Measurements from ENCODE around the gene EVPL.
A peak's percentile ranks its signal among the peaks of the same experiment; 100 is the strongest.

EVPL gene

DNA sequence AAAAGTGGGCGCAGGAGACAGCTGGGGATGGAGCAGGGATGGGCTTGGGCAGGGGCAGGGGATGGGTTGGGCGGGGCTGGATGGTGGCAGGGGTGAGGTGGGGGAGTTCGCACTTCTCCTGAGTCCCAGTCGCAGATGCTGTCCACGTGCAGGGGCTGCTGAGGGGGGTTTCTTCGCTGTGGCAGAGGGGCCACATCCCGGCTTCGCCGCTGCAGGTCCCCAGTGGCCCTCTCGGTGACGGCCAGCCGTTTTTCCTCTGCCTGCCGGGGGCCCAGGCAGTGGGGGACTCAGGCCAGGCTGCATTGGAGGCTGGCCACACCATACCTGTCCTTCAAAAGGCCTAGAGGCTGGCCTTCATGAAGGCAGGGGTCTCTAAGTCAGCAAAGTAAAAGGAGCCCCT lies 8.3 kb downstream of the EVPL start:
- DNase-seq (ENCODE audit: low read depth in 1 of 2, low spot score in 1 of 2): no peak

DNA sequence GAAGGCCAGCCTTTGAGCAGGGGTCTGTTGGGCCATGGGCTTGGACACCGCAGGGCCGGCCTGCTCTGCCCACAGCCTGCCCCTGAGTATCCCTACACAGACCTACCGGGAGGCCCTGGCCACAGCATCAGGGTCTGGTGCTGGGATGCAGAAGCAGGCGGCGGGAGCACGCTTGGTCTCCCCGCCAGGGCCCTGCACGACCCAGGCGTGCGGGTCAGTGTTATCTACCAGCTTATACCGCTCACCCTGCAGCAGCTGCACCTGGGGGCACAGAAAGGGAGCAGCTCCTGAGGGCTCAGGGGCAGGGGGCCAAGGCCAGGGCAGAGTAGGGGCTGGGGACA lies 8.8 kb downstream of the EVPL start:
- DNase-seq (ENCODE audit: low read depth in 1 of 2, low spot score in 1 of 2): no peak

DNA sequence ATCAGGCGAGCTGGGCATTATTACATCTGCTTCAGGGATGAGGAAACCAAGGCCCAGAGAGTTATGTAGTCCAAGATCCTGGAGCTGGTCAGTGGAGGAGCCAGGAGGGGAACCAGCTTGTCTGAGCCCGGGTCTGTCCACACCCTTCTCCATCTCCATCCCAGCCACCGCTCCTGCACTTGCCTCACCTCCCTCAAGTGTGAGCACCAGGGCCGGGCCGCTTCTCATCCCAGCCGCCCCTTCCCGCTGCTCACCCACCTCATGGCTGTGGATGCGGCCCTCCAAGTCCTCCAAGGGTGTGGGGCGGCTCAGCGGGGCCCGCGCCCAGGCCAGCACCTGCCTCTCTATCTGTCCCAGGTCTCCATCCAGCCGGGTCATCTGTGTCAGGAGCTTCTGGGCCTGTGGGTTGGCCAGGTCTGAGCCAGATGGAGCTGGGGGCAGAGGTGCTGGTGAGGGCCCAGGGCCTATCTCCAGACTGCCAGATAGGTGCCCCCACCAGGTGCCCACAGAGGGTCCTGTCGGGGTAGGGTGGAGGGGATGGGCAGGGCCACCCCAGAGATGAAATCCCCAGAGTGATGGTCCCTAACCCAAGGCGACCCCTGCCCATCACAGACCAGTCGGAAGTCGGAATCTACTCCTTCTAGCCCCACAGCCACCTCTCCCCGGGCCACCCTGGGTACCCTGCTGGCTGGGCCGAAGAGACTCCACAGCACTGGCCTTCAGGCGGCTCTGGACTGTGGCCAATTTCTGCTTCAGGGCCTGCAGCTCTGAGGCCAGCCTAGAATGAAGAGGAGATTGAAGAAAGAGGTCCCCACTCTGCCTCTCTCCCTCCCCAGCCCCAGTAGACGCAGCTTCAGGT lies 9.4 kb downstream of the EVPL start:
- no peak for DNase-seq (ENCODE audit: low read depth in 1 of 2, low spot score in 1 of 2)

DNA sequence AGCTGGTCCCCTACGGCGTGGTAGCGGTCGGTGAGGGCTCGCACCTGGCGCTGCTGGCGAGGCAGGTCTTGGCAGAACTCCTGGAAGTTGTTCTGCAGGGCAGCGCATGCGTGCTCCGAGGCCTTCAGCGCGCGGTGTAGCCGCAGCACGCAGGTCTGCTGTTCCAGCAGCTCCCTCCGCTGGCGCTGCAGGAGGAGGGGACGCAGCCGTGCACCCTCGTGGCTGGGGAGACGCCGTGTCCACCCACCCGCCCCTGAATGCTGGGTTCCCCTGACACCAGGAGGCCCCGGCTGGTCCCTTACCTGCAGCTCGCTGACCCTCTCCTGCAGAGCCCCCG lies 12.2 kb downstream of the EVPL start:
- no peak for DNase-seq (ENCODE audit: low read depth in 1 of 2, low spot score in 1 of 2)

DNA sequence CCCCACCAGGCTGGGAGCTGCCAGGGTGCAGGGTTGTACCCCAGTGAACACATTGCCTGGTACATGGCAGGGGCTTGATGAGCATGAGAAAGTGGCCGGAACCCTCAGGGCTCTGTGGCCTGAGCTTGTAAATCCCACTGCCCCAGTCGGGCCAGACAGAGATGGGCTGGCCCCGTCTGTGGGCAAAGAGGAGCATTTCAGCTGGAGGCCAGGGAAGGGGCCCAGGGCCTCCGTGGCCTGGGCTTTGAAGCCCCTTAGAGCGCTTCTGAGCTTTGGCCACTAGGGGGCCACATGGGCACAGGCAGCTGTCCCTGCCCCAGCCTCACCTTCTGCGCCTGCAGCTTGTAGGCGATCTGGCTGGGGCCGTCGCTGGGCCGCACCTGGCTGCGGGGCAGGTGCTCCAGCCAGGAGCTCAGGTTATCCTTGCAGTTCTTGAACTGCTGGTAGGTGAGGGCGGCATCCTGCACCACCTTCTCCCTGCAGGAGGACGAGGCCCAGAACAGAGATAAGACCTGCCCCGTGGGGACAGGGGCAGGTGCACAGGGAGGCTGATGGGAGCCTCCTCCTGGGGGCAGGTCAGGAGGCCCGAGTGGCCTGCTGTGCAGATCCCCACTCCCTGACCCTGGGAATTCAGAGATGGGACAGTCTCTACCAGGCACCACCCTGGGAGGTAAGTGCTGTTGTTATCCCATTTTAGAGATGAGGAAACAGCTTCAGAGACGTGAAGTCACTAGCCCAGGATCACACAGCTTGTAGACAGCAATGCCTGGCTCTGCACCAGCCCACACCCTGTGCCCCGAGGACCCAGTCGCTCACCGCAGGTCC lies 12.8 kb downstream of the EVPL start:
- DNase-seq (ENCODE audit: low read depth in 1 of 2, low spot score in 1 of 2): peak; percentile 45 to 64

DNA sequence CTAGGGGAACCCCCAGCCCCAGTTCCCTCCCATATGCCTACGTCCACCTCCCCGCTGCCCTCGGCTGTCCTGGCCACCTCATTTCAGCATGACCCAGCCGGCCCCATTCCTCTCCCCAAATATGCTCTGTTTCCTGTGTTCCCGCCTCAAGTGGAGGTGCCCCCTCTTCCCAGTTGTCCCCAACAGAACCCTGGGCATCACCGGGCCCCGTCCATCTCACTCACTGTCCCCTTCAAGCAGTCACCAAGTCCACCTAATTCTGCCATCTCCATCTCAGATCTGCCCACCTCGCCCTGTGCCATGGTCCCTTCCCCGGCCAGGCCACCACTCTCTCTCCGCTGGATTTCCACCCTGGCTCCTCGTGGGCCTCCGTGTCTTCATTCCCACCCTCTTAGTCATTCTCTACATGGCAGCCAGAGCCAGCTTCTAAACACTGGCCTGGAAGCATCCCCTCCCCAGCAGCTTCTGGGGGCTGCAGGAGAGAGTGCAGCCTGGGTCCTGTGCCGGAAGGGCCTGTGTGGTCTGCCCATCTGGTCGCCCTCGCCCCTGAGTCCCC lies 13.7 kb downstream of the EVPL start:
- DNase-seq (ENCODE audit: low read depth in 1 of 2, low spot score in 1 of 2): no peak

DNA sequence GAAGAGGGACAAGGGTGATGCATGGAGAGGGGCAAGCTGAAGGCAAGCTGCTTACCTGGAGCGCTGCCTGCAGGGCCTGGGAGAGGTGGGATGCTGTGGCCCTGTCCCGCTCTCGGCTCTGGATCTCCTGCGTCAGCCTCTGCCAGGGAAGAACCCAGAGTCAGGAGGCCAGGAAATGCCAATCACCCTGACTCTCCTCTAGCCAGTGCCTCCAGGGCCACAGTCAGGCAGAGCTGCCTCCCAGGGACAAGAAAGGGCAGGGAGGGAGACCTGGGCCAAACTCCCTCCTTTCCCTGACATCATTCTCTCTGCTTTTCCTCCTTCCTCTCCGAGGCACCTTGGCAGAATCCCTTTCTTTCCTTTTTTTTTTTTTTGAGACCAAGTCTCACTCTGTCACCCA lies 15.2 kb downstream of the EVPL start:
- no peak for DNase-seq (ENCODE audit: low read depth in 1 of 2, low spot score in 1 of 2)

DNA sequence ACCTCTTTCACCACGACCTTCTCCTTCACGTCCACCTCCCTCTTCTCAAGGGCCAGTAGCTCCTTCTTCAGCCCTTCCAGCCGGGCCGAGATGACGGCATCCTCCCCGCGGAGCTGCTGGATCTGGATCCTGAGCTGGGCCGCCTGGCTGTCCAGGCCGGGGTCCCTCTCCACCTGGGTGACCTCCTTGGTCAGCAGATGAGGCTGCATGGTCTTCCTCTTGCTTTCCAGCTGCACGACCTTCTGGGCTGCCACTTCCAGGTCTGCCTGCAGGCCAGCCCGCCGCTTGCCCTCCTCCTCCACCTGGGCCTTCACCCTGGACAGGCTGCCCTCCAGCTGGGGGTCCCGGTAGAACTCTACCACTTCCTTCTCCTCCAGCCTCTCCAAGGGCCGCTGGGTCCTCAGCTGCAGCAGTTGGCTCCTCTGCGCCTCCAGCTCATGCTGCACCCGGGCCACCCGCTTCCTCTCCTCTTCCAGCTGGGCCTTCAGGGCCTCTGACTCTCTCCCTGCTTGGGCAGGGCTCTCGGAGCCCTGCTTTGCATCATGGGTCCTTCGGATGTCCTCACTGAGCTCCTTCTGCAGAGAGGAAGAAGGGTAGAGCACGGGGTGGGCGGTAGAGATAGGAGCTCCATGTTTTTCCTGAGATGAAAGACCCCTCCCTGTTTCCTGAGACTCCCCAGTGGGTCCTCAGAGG lies 17.0 kb downstream of the EVPL start:
- DNase-seq (ENCODE audit: low read depth in 1 of 2, low spot score in 1 of 2): no peak

DNA sequence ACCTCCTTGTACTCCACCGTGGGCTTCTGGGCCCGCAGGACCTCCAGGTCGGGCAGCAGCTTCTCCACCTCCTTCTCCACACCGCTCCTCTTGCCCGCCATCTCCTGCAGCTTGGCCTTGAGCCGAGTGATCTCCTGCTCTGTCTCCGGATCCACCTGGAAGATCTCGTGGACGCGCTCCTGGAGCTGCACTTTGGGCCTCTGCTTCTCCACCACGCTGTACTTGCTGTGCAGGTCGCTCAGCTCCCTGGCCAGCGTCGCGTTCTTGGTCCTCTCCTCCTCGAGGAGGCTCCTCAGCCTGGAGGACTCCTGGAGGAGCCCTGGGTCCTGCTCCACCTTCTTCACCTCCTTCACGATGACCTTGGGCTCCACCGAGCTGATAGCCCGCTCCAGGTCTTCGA lies 17.7 kb downstream of the EVPL start:
- no peak for DNase-seq (ENCODE audit: low read depth in 1 of 2, low spot score in 1 of 2)

DNA sequence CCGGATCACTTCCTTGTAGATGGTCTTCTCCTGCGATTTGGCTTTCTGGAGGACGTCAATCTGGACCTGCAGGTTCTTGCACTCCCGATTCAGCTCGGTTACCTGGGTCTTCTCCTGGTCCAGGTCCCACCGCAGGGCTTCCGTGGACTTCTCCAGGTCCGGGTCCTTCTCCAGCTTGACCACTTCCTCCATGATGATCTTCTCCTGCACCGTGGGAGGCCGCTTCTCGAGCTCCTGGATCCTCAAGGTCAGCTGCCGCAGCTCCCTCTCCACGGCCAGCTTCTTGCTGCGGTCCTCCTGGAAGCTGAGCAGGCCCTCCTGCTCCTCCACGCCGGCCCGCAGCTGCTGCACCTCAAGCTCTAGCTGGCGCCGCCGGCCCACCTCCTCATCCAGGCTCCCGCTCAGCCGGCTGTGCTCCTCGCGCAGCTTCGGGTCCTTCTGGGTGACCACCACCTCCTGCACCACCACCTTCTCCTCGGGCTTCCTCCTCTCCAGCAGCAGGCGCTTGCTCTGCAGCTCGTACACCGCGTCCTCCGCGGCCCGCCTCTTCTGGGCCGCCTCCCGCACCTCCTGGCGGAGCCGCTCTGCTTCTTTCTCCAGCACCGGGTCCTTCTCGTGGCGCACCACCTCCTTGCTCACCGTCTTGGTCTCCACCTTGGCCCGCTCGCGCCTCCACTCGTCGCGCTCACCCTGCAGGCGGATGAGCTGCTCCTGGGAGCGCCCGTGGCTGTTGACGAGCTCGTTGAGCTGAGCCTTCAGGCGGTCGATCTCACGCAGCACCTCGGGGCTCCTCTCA lies 18.3 kb downstream of the EVPL start:
- DNase-seq (ENCODE audit: low read depth in 1 of 2, low spot score in 1 of 2): no peak

DNA sequence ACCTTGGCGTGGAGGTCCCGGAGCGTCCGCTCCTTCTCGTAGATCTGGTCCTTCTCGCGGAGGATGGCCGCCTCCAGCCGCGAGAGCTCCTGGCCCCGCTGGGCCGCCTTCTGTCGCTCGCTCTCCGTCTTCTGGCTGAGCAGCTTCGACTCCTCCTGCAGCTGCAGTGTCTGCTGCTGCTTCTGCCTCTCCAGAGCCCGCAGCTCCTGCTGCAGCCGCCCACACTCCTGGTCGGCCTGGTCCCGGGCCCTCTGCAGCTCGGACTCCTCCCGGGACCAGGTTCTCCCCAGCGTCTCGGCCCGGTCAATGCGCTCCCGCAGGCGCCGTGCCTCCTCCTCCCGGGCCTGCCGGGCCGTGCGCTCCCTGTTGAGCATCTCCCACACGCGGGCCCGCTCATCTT lies 18.9 kb downstream of the EVPL start:
- DNase-seq (ENCODE audit: low read depth in 1 of 2, low spot score in 1 of 2): no peak

DNA sequence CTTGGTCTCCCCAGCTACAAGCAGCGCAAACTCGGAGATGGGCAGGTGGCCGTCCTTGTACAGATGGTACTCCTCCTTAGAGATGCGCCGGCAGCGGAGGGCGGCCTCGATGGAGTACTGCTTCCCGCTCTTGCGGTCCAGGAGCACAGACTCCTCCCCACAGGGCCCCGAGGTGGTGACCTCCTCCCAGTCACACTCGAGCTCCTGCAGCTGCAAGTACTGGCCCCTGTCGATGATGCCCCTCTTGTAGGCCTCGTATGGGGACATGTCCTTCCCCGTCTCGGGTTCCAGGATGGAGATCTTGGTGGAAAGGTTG lies 19.3 kb downstream of the EVPL start:
- no peak for DNase-seq (ENCODE audit: low read depth in 1 of 2, low spot score in 1 of 2)

DNA sequence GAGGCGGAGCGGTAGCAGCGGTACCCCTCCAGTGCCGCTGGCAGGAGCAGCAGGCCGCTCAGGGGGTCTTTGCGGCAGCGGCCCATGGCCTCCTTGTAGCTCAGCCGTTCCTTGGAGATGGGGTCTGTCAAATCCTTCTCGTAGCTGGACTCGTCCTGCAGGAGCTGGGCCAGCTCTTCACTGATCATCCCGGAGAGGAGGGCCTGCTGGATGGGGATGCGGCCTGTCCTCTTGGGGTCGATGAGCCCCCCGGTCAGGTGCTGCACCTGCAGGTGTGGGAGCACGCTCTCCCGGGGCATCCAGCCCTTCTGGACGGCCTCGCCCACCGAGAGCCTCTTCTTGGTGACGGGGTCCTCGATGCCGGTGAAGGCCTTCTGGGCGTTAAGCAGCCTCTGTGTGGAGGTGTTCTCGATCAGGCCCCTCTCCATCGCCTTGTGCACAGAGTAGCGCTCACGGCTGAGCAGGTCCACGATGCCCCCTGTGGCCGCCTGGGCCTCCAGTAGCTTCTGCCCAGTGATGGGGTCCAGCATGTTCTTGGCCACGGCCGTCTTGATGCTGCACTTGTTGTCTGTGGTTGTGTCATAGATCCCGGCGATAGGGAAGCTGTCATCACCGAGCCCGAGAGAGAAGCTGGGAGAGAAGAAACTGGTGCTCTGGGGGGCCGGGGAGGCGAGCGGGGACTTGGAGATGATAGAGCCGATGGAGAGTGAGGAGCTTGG lies 19.8 kb downstream of the EVPL start:
- no peak for DNase-seq (ENCODE audit: low read depth in 1 of 2, low spot score in 1 of 2)

DNA sequence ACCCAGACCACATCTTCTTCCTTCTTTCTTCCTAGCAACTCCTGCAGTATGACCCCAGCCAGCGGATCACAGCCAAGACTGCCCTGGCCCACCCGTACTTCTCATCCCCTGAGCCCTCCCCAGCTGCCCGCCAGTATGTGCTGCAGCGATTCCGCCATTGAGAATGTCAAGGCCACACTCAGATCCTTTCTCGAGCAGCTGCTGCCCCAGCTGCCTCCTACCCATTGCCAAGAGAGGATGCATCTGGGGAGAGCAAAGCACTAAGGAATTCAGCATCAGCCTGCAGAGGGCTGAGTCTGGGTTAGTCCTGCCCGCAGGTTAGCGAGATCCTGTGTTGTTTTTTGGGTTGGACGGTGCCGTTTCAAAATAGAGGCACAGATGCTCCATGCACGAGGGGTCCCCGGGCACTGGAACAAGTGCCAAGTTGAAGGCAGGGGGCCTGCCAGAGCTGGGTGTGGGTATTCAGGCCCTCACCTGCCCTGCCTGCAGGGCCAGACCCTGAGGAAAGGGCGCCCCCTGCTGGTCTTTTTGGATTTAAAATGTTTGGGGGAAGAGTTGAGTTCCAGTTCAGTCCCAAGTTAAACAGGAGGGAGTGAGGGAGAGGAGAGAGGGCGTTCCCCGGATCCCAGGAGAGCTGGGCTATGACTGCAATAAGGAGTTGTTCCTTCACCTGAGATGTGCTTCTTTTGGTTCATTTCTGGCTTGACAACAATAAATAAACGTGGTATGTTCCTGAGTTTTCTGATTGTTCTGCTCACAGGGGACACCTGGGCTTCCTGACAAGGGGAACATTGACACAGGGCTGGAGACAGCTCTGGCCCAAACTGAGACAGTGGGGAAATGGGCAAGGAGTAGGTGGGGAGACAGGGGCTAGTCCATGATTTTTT lies 21.6 kb downstream of the EVPL start:
- peak; percentile 70 to 73 for DNase-seq (ENCODE audit: low read depth in 1 of 2, low spot score in 1 of 2)

DNA sequence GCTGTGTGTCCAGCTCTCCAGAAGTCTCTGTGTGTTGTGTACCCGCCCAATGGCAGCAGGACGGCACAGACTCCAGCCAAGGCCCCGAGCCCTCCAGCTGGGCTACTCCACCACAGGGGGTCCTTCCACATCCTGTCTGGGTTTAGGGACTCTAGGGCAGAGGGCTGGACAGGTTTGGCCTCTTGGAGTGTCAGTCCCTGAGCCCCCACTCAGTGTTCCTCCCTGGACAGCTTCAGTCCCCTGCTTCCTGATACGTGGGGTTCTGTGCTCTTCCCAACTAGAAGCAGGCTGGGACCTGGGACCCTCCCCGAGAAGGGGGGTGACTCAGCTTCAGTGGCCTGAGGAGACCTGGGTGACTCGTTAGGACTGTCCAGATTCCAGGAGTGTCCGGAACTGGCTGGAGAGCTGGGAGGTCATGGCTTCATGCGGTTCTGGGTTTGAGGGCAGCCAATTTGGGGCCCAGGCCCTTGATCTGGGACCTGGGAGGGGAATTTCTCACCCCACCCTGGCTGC lies 22.3 kb downstream of the EVPL start:
- no peak for DNase-seq (ENCODE audit: low read depth in 1 of 2, low spot score in 1 of 2)

DNA sequence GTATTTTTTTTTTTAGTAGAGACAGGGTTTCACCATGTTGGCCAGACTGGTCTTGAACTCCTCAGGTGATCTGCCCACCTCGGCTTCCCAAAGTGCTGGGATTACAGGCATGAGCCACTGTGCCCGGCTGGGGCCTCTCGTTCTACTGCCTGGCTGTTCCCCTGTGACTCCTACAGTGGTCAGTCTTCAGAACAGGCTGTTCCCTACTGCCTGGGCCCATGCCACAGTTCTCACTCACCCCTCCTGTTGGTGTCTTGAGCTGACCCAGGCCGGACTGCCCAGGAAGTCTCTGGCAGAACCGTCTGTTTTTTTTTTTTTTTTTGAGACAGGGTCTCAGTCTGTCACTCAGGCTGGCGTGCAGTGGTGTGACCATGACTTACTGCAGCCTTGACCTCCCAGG lies 23.2 kb downstream of the EVPL start:
- DNase-seq (ENCODE audit: low read depth in 1 of 2, low spot score in 1 of 2): no peak

DNA sequence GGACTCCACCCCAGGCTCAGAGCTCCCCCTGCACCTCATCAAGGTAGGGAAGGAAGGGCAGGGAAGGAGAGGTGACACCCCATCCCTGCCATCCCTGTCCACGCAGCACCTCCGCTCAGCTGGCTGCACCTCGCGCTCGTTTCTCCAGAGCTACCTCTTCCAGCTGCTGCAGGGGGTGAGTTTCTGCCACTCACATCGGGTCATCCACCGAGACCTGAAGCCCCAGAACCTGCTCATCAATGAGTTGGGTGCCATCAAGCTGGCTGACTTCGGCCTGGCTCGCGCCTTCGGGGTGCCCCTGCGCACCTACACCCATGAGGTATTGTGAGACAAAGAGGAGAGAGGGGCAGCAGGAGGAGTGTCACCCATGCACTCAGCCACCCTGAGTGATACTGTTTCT lies 25.0 kb downstream of the EVPL start:
- no peak for DNase-seq (ENCODE audit: low read depth in 1 of 2, low spot score in 1 of 2)

DNA sequence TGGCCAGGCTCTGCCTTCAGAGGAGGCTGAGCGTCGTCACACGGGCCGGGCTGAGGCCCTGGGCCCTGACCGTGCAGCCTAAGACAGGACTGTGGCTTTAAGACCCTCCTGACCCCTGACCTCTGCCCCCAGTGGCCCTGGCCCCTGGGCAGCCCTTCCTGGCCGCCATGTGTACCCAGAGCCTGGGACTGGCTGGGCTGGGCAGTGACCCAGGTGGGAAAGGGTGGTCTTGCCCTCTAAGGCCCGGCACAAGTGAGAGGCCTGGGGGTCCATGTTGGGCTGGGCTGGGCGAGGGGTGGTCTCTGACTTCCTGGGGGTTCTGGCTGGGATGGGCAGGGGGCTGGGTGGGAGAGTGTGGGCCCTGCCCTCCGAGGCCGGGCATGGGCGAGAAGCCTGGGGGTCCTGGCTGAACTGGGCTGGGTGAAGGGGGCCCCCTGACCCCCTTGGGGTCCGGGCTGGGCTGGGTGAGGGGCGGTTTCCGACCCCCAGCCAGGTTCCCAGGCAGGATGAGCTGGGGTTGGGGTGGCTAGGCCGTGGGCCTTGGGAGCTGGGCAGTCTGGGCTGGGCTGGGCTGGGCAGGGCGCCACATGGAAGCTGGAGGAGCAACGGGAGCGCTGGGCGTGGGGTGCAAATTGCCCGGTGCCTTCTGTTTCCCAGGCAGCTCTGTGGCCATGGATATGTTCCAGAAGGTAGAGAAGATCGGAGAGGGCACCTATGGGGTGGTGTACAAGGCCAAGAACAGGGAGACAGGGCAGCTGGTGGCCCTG lies 26.2 kb downstream of the EVPL start, which contains the start of gene CDK3:
TSS of gene CDK3 (plus strand) at position 101 of the 767 bp plus-strand sequence. CDS start at position 672, 571 bp downstream.
- no peak for DNase-seq (ENCODE audit: low read depth in 1 of 2, low spot score in 1 of 2)

Measured in activated T-helper 1 cell treated with anti-CD3 and anti-CD28 coated beads, Interleukin-2, amount 50 U/mL, for 16 hours (primary cell).